ENCODE results near the gene VSTM2B. TPM values are rescaled to one million over a fixed set of nuclear protein-coding genes. Genes with fewer than 3 reads are reported as not detected.

The VSTM2B gene
- total and polyA plus RNA-seq, 2 of the 4 experiments (the other 2 are of a cell fraction) = not detected

- Histone ChIP-seq H3K4me2 (ENCODE audit: low read depth, low read length) (no peak overlapping the region), H4K5ac (ENCODE audit: low read depth, low read length) (no peak overlapping the region), H3K4me1 (ENCODE audit: control insufficient read depth, insufficient read depth, low read length) (no peaks in the 10 kb centered on the region), H2AK5ac (ENCODE audit: low read depth, low read length) (no peak overlapping the region), H3K4me3 (ENCODE audit: insufficient read depth, low read depth, low read length) (no peak overlapping the region), H3K9me1 (ENCODE audit: insufficient read depth, low read length) (no peaks in the 10 kb centered on the region), H2BK120ac (ENCODE audit: low read depth, low read length) (no peak overlapping the region), H3K36me3 (ENCODE audit: control insufficient read depth, insufficient read depth, low read length) (no peaks in the 10 kb centered on the region), H3K23ac (ENCODE audit: low read depth, low read length) (no peak overlapping the region), H4K91ac (ENCODE audit: insufficient read depth, low read depth, low read length) (no peak overlapping the region), H4K20me1 (ENCODE audit: insufficient read depth, low read length) (no peaks in the 10 kb centered on the region), H2AFZ (replicated peaks; ENCODE audit: low read length, poor library complexity) (no peak overlapping the region), H2BK15ac (ENCODE audit: low read depth, low read length) (no peak overlapping the region), H3K18ac (ENCODE audit: low read depth, low read length) (no peak overlapping the region), H3K79me1 (ENCODE audit: low read depth in 1 of 2, low read length in 2 of 2) (no peaks in the 10 kb centered on the region), H3K4ac (ENCODE audit: low read depth, low read length) (no peak overlapping the region), H2BK20ac (ENCODE audit: low read depth, low read length) (no peak overlapping the region), H3K14ac (replicated peaks; ENCODE audit: low read depth, low read length) (no peak overlapping the region), H2AK9ac (replicated peaks; ENCODE audit: low read depth, low read length, poor library complexity) (no peak overlapping the region), H3K9me3 (ENCODE audit: control insufficient read depth, insufficient read depth, low read length) (no peaks in the 10 kb centered on the region), H2BK5ac (ENCODE audit: low read depth, low read length, poor library complexity, severe bottlenecking) (no peak overlapping the region), H3K27ac (ENCODE audit: insufficient read depth, low read length) (no peak overlapping the region), H3K56ac (ENCODE audit: extremely low read depth, insufficient read depth, low read length) (no peak overlapping the region), H3K27me3 (ENCODE audit: control insufficient read depth, insufficient read depth, low read length) (no peaks in the 10 kb centered on the region), H4K8ac (ENCODE audit: low read depth in 2 of 2, low read length in 2 of 2) (no peak overlapping the region), H3K9ac (ENCODE audit: low read depth, low read length) (no peak overlapping the region)
- DNase-seq (no peak), ATAC-seq (ENCODE audit: low read depth) (no peak)
- 0% methylated on average over 1 of the region's 2 CpGs; no CpG with 5 or more reads in 1 of the 2 experiments for WGBS, 2 experiments (ENCODE audit: extremely low coverage in 2 of 2, insufficient read length in 1 of 2)
- BruUV-seq (replicated peaks) = no TSS peak
- ChIA-PET POLR2A (ENCODE audit: unreplicated experiment) (no interaction called here), CTCF (no interaction called here)
- TF ChIP-seq, protein P1, sequence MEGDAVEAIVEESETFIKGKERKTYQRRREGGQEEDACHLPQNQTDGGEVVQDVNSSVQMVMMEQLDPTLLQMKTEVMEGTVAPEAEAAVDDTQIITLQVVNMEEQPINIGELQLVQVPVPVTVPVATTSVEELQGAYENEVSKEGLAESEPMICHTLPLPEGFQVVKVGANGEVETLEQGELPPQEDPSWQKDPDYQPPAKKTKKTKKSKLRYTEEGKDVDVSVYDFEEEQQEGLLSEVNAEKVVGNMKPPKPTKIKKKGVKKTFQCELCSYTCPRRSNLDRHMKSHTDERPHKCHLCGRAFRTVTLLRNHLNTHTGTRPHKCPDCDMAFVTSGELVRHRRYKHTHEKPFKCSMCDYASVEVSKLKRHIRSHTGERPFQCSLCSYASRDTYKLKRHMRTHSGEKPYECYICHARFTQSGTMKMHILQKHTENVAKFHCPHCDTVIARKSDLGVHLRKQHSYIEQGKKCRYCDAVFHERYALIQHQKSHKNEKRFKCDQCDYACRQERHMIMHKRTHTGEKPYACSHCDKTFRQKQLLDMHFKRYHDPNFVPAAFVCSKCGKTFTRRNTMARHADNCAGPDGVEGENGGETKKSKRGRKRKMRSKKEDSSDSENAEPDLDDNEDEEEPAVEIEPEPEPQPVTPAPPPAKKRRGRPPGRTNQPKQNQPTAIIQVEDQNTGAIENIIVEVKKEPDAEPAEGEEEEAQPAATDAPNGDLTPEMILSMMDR (conservative IDR thresholded peaks at IDR 0.05; ENCODE audit: low read depth, low read length) = no peak
- no peak for TF ChIP-seq NFE2L2 (IDR thresholded peaks at IDR 0.05; ENCODE audit: low read depth, low read length)
- TF ChIP-seq MAFK (IDR thresholded peaks at IDR 0.05; ENCODE audit: low read depth, low read length) = no peak
- no peak for TF ChIP-seq ELK1 (IDR thresholded peaks at IDR 0.05; ENCODE audit: borderline replicate concordance, low read depth, low read length)
- no peak for TF ChIP-seq USF2 (IDR thresholded peaks at IDR 0.05; ENCODE audit: low read depth, low read length)
- TF ChIP-seq SMC3 (IDR thresholded peaks at IDR 0.05; ENCODE audit: low read depth, low read length) = no peak
- TF ChIP-seq RAD21 (IDR thresholded peaks at IDR 0.05; ENCODE audit: low read length) = no peak
- no peak for TF ChIP-seq RCOR1 (IDR thresholded peaks at IDR 0.05; ENCODE audit: insufficient replicate concordance, low read length)
- TF ChIP-seq FOS (IDR thresholded peaks at IDR 0.05; ENCODE audit: low read depth, low read length) = no peak
- no peak for TF ChIP-seq RFX5 (IDR thresholded peaks at IDR 0.05; ENCODE audit: low read depth, low read length)
- TF ChIP-seq MXI1 (IDR thresholded peaks at IDR 0.05; ENCODE audit: borderline replicate concordance, low read depth, low read length) = no peak
- in situ Hi-C loops (cut with MboI; ENCODE audit: low sequenced_read_pairs) = no loop called here
- intact Hi-C loops (cut with micrococcal nuclease) = no loop called here
- dilution Hi-C loops (cut with HindIII; ENCODE audit: low sequenced_read_pairs, unreplicated experiment) = no loop called here
Observed at GRCh38 chr19:29543381-29543780, 17.6 kb downstream of the VSTM2B start.

Data from IMR-90 (cell line).